HG03025 (cell line): ENCODE results near the gene NEU4.
A peak's percentile ranks its signal among the peaks of the same experiment; 100 is the strongest.
"Not testable (repeated sequence)": the region's sequence is repeated elsewhere in the genome, so short reads cannot be mapped to it uniquely, and the experiment has no call there.

ENCODE experiments used
- ATAC-seq: cut with Tn5 transposase; IDR thresholded peaks from one replicate; pipeline ENCODE4 v1.9.1; 2021; ENCODE audit warnings: mild to moderate bottlenecking, moderate library complexity; ENCODE audit not compliant: unreplicated experiment, low FRiP score

NEU4 gene

DNA sequence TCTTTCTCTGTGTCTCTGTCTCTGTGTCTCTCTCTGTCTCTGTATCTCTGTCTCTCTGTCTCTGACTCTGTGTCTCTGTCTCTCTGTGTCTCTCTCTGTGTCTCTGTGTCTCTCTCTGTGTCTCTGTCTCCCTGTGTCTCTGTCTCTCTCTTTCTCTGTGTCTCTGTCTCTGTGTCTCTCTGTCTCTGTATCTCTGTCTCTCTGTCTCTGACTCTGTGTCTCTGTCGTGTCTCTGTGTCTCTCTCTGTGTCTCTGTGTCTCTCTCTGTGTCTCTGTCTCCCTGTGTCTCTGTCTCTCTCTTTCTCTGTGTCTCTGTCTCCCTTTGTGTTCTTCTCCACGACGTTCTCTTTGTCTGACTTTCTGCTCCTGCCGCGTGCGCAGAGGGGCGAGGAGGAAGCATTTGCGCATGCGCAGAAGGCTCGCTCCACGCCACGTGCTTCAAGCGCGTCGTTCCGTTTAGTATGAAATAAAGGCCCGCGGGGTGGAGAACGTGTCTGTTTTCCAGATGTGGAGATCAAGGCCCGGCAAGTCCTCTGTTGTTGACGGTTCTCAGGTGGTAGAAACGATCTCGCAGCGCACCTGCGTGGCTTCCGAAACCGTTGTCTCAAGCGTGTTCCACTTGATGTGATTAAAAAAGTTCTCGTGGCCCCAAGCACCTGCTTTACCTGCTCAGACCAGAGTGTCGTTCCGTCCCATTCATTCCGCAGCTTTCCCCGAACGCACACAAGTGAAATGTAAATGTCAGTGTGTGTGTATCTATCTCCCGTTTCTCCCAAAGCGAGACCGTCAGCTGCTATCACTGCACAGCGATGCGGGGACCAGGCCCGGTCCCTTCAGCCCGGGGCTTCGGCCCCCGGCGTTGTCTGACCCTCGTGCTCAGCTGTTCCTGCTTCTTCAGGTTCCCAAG is 14.8 kb downstream of the NEU4 start:
- not testable (repeated sequence) for ATAC-seq

GRCh38 chr2:241827394-241827793 is 18.4 kb downstream of the NEU4 start:
- no peak for ATAC-seq

DNA sequence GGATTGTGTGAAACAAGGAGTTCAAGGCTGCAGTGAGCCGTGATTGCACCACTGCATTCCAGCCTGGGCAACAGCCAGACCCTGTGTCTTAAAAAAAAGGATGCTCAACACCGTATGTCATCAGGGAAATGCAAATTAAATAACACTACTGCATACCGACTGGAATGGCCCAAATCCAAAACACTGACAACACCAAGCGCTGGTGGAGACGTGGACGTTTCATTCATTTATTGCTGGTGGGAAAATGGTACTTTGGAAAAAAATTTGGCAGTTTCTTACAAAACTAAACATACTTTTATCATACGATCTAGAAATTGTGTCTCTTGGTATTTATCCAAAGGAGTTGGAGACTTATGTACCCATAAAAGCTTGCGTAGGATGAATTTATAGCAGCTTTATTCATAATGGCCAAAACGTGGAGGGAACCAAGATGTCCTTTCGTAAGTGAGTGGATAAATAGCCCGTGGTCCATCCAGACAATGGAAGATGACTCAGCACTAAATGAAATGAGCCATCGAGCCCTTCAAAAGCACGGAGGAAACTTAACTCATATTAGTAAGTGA is 24.2 kb downstream of the NEU4 start:
- ATAC-seq, result no peak

- ATAC-seq, result not testable (repeated sequence)
Observed at GRCh38 chr2:241833756-241834526, 24.9 kb downstream of the NEU4 start.

- ATAC-seq, result no peak
Observed at GRCh38 chr2:241834527-241835210, 25.7 kb downstream of the NEU4 start.

- ATAC-seq, result no peak
Observed at GRCh38 chr2:241835611-241836010, 26.6 kb downstream of the NEU4 start.

DNA sequence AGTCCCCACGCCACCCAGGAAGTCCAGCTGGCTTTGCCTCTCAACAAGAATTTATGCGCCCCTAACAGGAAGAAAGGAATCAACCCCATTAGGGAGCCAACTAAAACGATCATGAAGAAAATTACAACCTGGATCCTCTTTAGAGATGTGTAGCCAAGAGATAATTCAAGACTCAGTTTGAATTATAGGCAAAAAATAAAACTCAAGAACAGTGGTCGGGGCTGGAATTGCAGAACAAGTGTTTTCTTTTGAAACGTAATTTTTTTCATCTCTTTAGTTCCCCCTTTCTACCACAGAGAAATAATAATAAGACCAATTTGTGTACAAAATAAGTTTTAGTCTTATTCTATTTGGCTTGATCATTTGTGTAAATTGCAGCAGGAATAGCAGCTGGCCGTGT is 27.3 kb downstream of the NEU4 start:
- ATAC-seq, result no peak

GRCh38 chr2:241837197-241837965 is 28.4 kb downstream of the NEU4 start:
- no peak for ATAC-seq

DNA sequence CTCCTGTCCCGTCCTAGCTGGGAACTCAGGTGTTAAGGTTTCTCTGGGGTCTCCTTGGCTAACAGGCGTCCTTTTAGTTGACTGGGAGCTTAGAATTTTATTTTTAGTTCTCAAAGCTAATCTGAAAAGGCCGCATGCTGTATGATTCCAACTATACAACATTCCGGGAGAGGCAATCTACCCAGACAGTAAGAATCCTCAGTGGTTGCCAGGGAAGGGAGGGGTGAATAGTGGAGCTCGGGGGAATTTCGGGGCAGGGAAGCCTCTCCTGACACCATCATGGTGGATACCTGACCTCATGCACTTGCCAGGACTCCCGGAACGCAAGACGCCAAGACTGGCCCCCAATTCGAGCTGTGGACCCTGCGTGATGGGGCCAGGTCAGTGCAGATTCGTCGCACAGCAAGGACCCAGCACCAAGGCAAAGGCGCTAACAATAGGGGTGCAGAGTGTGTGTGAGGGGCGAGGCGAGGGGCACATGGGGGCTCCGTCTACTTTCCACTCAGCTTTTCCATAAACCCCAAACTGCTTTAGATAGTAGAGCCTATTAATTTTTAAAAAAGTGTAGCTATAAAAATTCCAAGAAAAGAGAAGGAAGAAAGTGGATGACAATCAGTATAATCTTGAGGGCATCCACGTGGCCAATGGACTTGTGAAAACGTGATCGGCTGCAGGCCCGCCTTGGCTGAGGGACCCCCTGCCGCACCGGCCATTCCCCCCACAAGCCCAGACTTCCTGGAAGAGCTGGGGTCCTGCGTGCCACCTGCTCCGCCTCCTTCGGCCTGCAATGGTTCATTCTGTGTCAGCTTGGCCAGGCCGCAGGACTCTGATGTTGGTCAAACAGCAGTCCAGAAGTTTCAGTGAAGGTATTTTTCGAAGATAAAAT is 32.4 kb downstream of the NEU4 start:
- ATAC-seq, result no peak

DNA sequence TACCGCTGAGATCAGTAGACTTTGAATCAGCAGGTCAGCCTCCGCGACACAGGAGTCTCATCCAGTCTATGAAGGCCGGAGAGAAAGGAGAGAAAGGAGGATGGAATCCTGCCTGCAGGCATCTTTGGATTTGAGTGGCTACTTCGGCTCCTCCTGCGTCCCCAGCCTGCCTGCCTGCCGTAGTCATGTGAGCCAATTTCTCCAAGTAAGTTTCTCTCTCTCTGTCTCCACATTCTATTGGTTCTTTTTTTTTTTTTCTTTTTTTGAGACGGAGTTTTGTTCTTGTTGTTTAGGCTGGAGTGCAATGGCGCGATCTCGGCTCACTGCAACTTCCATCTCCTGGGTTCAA is 33.0 kb downstream of the NEU4 start:
- no peak for ATAC-seq

DNA sequence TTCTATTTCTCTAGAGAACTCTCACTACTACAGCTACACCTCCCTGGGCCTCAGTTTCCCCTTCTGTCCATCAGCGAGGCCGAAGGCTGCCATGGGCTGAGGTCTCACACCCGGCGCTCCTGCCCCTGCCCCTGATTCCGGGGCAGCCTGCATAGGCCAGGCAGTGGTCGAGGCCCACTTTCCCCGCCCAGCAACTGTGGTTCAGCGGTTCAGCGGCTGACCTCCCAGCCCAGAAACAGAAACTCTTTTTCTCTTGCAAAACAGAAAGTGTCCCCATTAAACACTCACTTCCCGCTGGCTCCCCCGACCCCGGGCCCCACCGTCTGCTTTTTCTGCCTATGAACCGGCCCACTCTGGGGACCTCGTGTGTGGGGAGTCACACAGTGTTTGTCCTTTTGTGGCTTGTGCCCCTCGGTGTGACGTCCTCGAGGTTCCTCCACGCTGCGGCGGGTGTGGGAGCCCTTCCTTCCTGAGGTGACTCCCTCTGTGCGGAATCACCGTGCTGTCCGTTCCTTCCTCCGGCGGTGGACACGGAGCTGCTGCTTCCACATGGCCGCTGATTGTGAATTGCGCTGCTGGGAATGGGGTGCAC is 33.7 kb downstream of the NEU4 start:
- peak; percentile 50 for ATAC-seq

DNA sequence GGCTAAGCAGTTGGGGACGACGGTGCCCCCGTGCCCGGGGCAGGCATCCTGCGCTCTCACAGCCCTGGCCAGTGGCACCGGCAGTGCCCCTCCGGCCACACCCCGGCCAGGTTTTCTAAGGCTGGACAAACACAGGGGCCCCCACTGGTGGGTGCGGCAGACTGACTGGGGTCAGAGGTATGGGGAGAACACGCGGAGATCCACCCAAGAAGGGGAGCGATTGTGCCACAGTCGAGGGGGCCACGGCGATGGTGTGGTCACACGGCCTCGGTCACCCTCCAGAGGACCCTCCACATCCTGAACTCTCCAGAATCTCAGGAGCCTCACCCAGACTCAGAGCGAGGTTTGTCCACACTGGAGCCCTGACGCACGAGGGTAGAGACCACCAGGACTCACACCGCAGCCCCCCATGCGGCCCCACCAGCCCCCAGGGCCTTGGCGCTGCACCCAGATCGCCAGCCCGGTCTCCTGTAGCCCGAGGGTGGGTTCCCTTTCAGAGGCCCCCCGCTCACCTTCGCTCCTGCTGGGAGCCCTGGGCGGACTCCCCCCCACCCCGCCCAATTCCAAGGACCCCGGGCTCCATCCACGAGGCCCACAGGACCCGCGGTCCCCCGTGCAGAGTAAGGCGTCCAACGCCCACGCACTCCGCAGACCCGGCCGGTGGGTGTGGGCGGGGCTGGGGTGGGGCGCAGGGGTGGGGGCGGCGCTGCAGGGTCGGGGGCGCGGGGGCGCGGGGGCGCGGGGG is 34.5 kb downstream of the NEU4 start:
- ATAC-seq, result no peak

GRCh38 chr2:241844066-241844728 is 35.2 kb downstream of the NEU4 start:
- ATAC-seq, result no peak

DNA sequence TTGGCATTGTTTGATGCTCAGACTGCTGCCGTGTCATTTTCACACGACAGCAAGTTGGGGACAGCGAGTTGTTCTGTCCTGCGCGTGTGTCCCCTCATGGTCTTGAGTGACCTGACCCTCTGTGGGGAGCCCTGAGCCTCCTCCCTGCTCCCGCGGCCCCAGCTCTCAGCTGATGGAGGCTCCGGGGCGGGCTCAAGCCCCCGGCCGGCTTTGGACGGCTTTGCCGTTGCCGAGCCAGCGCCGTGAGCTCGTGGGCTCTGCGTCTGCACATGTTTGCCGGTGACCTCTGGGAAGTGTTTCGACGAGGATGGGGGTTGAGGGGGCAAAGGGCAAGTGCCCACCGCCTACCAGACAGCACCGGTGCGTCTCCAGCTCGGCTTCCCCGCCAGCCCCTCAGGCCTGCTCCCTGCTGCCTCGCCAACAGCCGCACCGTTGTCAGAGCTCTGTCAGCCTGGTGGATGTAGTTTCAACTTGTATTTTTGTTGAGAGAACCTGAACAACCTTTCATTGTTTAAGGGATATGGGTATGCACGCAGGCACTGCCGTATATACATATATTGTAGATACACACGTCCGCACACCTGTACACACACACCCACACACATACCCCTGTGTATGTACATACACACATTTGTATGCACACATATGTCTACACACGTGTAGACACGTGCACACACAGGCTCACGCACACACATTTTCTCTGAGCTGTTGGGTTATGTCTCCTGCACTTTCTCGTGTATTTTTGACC is 36.0 kb downstream of the NEU4 start:
- ATAC-seq, result no peak

DNA sequence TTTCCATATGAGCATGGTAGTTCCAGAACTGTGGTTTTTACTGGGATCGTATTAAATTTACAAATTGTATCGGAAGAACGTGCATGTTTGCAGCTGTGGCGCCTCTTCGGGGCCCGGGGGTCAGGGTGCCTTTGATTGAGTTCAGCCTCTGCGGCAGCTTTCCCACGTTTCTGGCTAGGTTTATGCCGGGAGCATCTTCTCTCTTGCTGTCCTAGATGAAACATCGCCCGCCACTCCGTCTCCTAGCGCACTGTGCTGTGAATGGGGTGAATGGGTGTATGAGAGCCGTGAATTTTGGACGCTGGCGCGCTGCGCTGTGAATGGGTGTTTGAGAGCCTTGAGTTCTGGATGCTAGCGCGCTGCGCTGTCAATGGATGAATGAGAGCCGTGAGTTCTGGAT is 37.4 kb downstream of the NEU4 start:
- no peak for ATAC-seq

DNA sequence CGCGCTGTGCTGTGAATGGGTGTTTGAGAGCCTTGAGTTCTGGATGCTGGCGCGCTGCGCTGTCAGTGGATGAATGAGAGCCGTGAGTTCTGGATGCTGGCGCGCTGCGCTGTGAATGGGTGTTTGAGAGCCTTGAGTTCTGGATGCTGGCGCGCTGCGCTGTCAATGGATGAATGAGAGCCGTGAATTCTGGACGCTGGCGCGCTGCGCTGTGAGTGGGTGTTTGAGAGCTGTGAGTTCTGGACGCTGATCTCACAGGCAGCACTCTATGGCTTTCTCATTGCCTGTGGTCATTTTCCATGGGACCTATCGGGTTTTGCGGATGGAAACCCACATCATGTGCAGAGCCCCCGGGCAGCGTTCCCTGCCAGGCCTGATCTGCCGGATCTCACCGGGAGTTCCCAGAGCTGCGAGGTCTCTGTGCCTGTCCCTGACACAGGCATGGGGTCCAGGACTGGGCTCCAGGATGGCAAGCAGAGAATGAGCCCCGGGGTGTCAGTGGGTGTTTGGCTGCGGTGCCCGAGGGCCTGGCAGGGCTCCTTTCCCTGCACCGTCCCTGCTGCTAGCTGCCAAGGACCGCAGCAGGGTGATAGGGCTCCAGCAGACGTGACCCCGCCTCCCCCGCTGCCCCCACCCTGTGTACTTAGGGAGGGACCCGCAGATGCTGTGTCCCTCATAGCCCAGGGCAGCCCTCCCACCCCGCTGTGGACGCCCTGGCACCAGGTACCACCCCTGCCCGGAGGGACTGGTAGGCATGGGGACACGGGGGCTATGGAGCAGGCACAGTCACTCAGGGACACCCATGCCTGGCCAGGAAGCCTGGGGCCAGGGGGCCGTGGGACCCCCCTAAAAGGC is 40.0 kb downstream of the NEU4 start:
- no peak for ATAC-seq
